ENCODE data around the gene HECA.
"Not testable (repeated sequence)": the region's sequence is repeated elsewhere in the genome, so short reads cannot be mapped to it uniquely, and the experiment has no call there.

Gene HECA

GRCh38 chr6:139124887-139125672 is 9.8 kb upstream of the HECA start:
- peak; percentile 99 for ATAC-seq (replicated peaks)
- peak overlapping the region; percentile 86 to 88 for H3K27ac Mint-ChIP-seq
- no peaks in the 10 kb centered on the region for H3K27me3 Mint-ChIP-seq
- no peaks in the 10 kb centered on the region for H3K36me3 Mint-ChIP-seq (ENCODE audit: insufficient read depth)
- peaks cover 25 to 29% of the 10 kb centered on the region in 2 donors for H3K4me1 Mint-ChIP-seq (ENCODE audit: low read depth in 2 of 2)
- peak; percentile 72 to 76 (median 75) for DNase-seq
- peaks cover 3 to 4% of the 10 kb centered on the region in 2 donors for H3K9me3 Mint-ChIP-seq
- peak overlapping the region; percentile 48 to 65 for H3K4me3 Mint-ChIP-seq

- H3K27ac Mint-ChIP-seq: peak overlapping the region; percentile 74 to 88
- ATAC-seq (replicated peaks) (peak; percentile 30), DNase-seq (no peak)
- peak overlapping the region; percentile 11 to 65 for H3K4me3 Mint-ChIP-seq
- no peaks in the 10 kb centered on the region for H3K27me3 Mint-ChIP-seq
- no peaks in the 10 kb centered on the region for H3K9me3 Mint-ChIP-seq
- H3K4me1 Mint-ChIP-seq (ENCODE audit: low read depth in 2 of 2): peaks cover 25 to 29% of the 10 kb centered on the region in 2 donors
- H3K36me3 Mint-ChIP-seq (ENCODE audit: insufficient read depth): no peaks in the 10 kb centered on the region
These were observed 8.6 kb upstream of the HECA start for GRCh38 chr6:139126255-139126654.

GRCh38 chr6:139126931-139127330 is 7.9 kb upstream of the HECA start:
- Mint-ChIP-seq H3K4me3 (peak overlapping the region; percentile 11 to 65), H3K9me3 (no peaks in the 10 kb centered on the region), H3K4me1 (ENCODE audit: low read depth in 2 of 2) (peaks cover 26 to 31% of the 10 kb centered on the region in 2 donors), H3K27ac (peak overlapping the region; percentile 74 to 88), H3K27me3 (no peaks in the 10 kb centered on the region), H3K36me3 (ENCODE audit: insufficient read depth) (no peaks in the 10 kb centered on the region)
- DNase-seq: no peak
- ATAC-seq (replicated peaks): no peak

GRCh38 chr6:139129284-139129683 is 5.6 kb upstream of the HECA start:
- ATAC-seq (replicated peaks) (no peak), DNase-seq (no peak)
- Mint-ChIP-seq H3K4me1 (ENCODE audit: low read depth in 2 of 2) (peaks cover 38 to 41% of the 10 kb centered on the region in 2 donors), H3K9me3 (no peaks in the 10 kb centered on the region), H3K27me3 (no peaks in the 10 kb centered on the region), H3K4me3 (no peak overlapping the region), H3K36me3 (ENCODE audit: insufficient read depth) (peaks cover 5% of the 10 kb centered on the region), H3K27ac (peak overlapping the region in 1 of 2 donors; percentile 33)

GRCh38 chr6:139131736-139132280 is 3.1 kb upstream of the HECA start:
- Mint-ChIP-seq H3K9me3 (no peaks in the 10 kb centered on the region), H3K27me3 (no peaks in the 10 kb centered on the region), H3K27ac (peak overlapping the region; percentile 54 to 99)

GRCh38 chr6:139133262-139134063 is 1.4 kb upstream of the HECA start:
- H3K4me1 Mint-ChIP-seq (ENCODE audit: low read depth in 2 of 2): peaks cover 32 to 41% of the 10 kb centered on the region in 2 donors
- no peak for DNase-seq
- peak overlapping the region; percentile 99 for H3K27ac Mint-ChIP-seq
- H3K27me3 Mint-ChIP-seq: no peaks in the 10 kb centered on the region
- no peak for ATAC-seq (replicated peaks)
- peaks cover 46% of the 10 kb centered on the region for H3K36me3 Mint-ChIP-seq (ENCODE audit: insufficient read depth)
- H3K9me3 Mint-ChIP-seq: no peaks in the 10 kb centered on the region
- H3K4me3 Mint-ChIP-seq: peak overlapping the region; percentile 39 to 88

More at GRCh38 chr6:139131736-139132280, 3.1 kb upstream of the HECA start:
- H3K36me3 Mint-ChIP-seq (ENCODE audit: insufficient read depth): peaks cover 30% of the 10 kb centered on the region
- peaks cover 26 to 29% of the 10 kb centered on the region in 2 donors for H3K4me1 Mint-ChIP-seq (ENCODE audit: low read depth in 2 of 2)
- H3K4me3 Mint-ChIP-seq: peak overlapping the region; percentile 13 to 30
- DNase-seq (no peak), ATAC-seq (replicated peaks) (no peak)

- peak overlapping the region; percentile 99 for H3K27ac Mint-ChIP-seq
- ATAC-seq (replicated peaks): no peak
- H3K4me3 Mint-ChIP-seq: peak overlapping the region; percentile 39 to 88
- peaks cover 35 to 45% of the 10 kb centered on the region in 2 donors for H3K4me1 Mint-ChIP-seq (ENCODE audit: low read depth in 2 of 2)
- no peaks in the 10 kb centered on the region for H3K9me3 Mint-ChIP-seq
- no peak for DNase-seq
- peaks cover 46% of the 10 kb centered on the region for H3K36me3 Mint-ChIP-seq (ENCODE audit: insufficient read depth)
- no peaks in the 10 kb centered on the region for H3K27me3 Mint-ChIP-seq
These were observed 850 bp upstream of the HECA start for GRCh38 chr6:139134064-139134395.

GRCh38 chr6:139135578-139136545 is 982 bp downstream of the HECA start:
- Mint-ChIP-seq H3K4me3 (peak overlapping the region; percentile 88 to 95), H3K36me3 (ENCODE audit: insufficient read depth) (peaks cover 59% of the 10 kb centered on the region), H3K27ac (peak overlapping the region; percentile 99), H3K27me3 (no peaks in the 10 kb centered on the region), H3K9me3 (no peaks in the 10 kb centered on the region), H3K4me1 (ENCODE audit: low read depth in 2 of 2) (peaks cover 49 to 62% of the 10 kb centered on the region in 2 donors)
- DNase-seq: peak; percentile 55 to 58 (median 57)
- ATAC-seq (replicated peaks): peak; percentile 40

GRCh38 chr6:139137706-139138105 is 2.8 kb downstream of the HECA start:
- peak overlapping the region; percentile 99 for H3K27ac Mint-ChIP-seq

GRCh38 chr6:139140854-139141253 is 6.0 kb downstream of the HECA start:
- ATAC-seq (replicated peaks); H3K9me3 Mint-ChIP-seq; H3K27me3 Mint-ChIP-seq; DNase-seq: not testable (repeated sequence)
- peaks cover 66 to 81% of the 10 kb centered on the region in 2 donors for H3K4me1 Mint-ChIP-seq (ENCODE audit: low read depth in 2 of 2)
- peaks cover 73% of the 10 kb centered on the region for H3K36me3 Mint-ChIP-seq (ENCODE audit: insufficient read depth)
- H3K4me3 Mint-ChIP-seq: peak overlapping the region; percentile 88 to 95
- H3K27ac Mint-ChIP-seq: peak overlapping the region; percentile 59 to 99

More at GRCh38 chr6:139137706-139138105, 2.8 kb downstream of the HECA start:
- H3K36me3 Mint-ChIP-seq (ENCODE audit: insufficient read depth): peaks cover 74% of the 10 kb centered on the region
- H3K9me3 Mint-ChIP-seq: no peaks in the 10 kb centered on the region
- no peak for DNase-seq
- no peaks in the 10 kb centered on the region for H3K27me3 Mint-ChIP-seq
- peaks cover 48 to 60% of the 10 kb centered on the region in 2 donors for H3K4me1 Mint-ChIP-seq (ENCODE audit: low read depth in 2 of 2)
- peak overlapping the region; percentile 88 to 95 for H3K4me3 Mint-ChIP-seq
- no peak for ATAC-seq (replicated peaks)

- Mint-ChIP-seq H3K9me3 (no peaks in the 10 kb centered on the region), H3K4me3 (peak overlapping the region; percentile 88 to 95), H3K4me1 (ENCODE audit: low read depth in 2 of 2) (peaks cover 74 to 84% of the 10 kb centered on the region in 2 donors), H3K36me3 (ENCODE audit: insufficient read depth) (peaks cover 71% of the 10 kb centered on the region), H3K27ac (peak overlapping the region; percentile 80 to 91), H3K27me3 (no peaks in the 10 kb centered on the region)
- no peak for DNase-seq
- no peak for ATAC-seq (replicated peaks)
These were observed 7.4 kb downstream of the HECA start for GRCh38 chr6:139142262-139142661.

GRCh38 chr6:139143111-139143510 is 8.2 kb downstream of the HECA start:
- DNase-seq: no peak
- peak; percentile 20 for ATAC-seq (replicated peaks)
- Mint-ChIP-seq H3K4me3 (peak overlapping the region; percentile 88 to 95), H3K4me1 (ENCODE audit: low read depth in 2 of 2) (peaks cover 75 to 84% of the 10 kb centered on the region in 2 donors), H3K9me3 (no peaks in the 10 kb centered on the region), H3K27me3 (no peaks in the 10 kb centered on the region), H3K36me3 (ENCODE audit: insufficient read depth) (peaks cover 66% of the 10 kb centered on the region), H3K27ac (peak overlapping the region; percentile 80 to 91)
